Measurements from ENCODE around the gene MEGF6. TPM values are rescaled to one million over a fixed set of nuclear protein-coding genes. Genes with fewer than 3 reads are reported as not detected.

MEGF6 gene
- total and polyA plus RNA-seq, 2 of the 8 experiments (the other 6 are each of a cell fraction or from before 2014, with no cell fraction given): 4.1 to 14.8 TPM

- TF ChIP-seq CBX5 (IDR thresholded peaks at IDR 0.05; ENCODE audit: low read depth, low read length) (no peak), ATF2 (IDR thresholded peaks at IDR 0.05; ENCODE audit: low read length) (no peak), KDM1A (IDR thresholded peaks at IDR 0.05; ENCODE audit: borderline replicate concordance, low read length) (no peak), CHD2 (IDR thresholded peaks at IDR 0.05; ENCODE audit: low read length) (no peak), KDM4A (IDR thresholded peaks at IDR 0.05; ENCODE audit: low read depth, low read length, severe bottlenecking) (no peak)
Observed at GRCh38 chr1:3598051-3598491, 13.2 kb downstream of the MEGF6 start (continued).

Data from H1 (cell line).